NT2/D1 (cell line): ENCODE measurements around the gene KCNC1.

Experiments
- DNase-seq: peaks from one replicate; pipeline ENCODE4 v3.0.0-alpha.2; 2011; ENCODE audit warnings: low read depth, low spot score
- H3K27me3 ChIP-seq: 2 replicates; pipeline ENCODE4 v1.6.0; 2011; ENCODE audit warnings: mild to moderate bottlenecking; ENCODE audit not compliant: insufficient read length, insufficient read depth
- H3K36me3 ChIP-seq: 2 replicates; pipeline ENCODE4 v1.6.1; 2011; ENCODE audit warnings: mild to moderate bottlenecking, low read length, mixed read lengths; ENCODE audit not compliant: insufficient read depth, insufficient read length
- H3K4me1 ChIP-seq: 2 replicates; pipeline ENCODE4 v1.5.1; 2011; ENCODE audit not compliant: insufficient read depth, insufficient read length
- H3K4me3 ChIP-seq: 2 replicates; pipeline ENCODE4 v1.5.1; 2011; ENCODE audit warnings: low read depth; ENCODE audit not compliant: insufficient read length
- H3K9ac ChIP-seq: 2 replicates; pipeline ENCODE4 v1.6.0; 2011; ENCODE audit warnings: low read depth; ENCODE audit not compliant: insufficient read length
- H3K9me3 ChIP-seq: 2 replicates; pipeline ENCODE4 v1.5.1; 2011; ENCODE audit warnings: mild to moderate bottlenecking, low read length; ENCODE audit not compliant: insufficient read depth
- SUZ12 ChIP-seq: IDR thresholded peaks from 2 replicates; pipeline ENCODE4 v1.6.1; 2011; ENCODE audit not compliant: insufficient read length, insufficient read depth; ENCODE audit errors: extremely low read depth
- YY1 ChIP-seq: IDR thresholded peaks from 2 replicates; pipeline ENCODE4 v1.6.1; 2011; ENCODE audit not compliant: insufficient read length, insufficient read depth
- ZNF274 ChIP-seq: IDR thresholded peaks from 2 replicates; pipeline ENCODE4 v1.6.1; 2011; ENCODE audit warnings: mild to moderate bottlenecking, low read depth, low read length

Gene KCNC1

GRCh38 chr11:17775507-17776211 is 41.1 kb downstream of the KCNC1 start:
- H3K9me3 ChIP-seq, result no peaks in the 10 kb centered on the region
- H3K4me1 ChIP-seq, result no peaks in the 10 kb centered on the region
- DNase-seq, result no peak
- no peak overlapping the region for H3K4me3 ChIP-seq
- no peaks in the 10 kb centered on the region for H3K36me3 ChIP-seq
- TF ChIP-seq SUZ12, result no peak
- TF ChIP-seq YY1, result no peak
- no peak for TF ChIP-seq ZNF274
- H3K27me3 ChIP-seq, result no peaks in the 10 kb centered on the region
- no peak overlapping the region for H3K9ac ChIP-seq

- TF ChIP-seq SUZ12 (no peak), ZNF274 (no peak), YY1 (no peak)
- Histone ChIP-seq H3K4me1 (no peaks in the 10 kb centered on the region), H3K9me3 (no peaks in the 10 kb centered on the region), H3K36me3 (no peaks in the 10 kb centered on the region), H3K27me3 (no peaks in the 10 kb centered on the region), H3K9ac (no peak overlapping the region), H3K4me3 (no peak overlapping the region)
- DNase-seq, result no peak
Measured at GRCh38 chr11:17776212-17776875, 41.8 kb downstream of the KCNC1 start.

DNA sequence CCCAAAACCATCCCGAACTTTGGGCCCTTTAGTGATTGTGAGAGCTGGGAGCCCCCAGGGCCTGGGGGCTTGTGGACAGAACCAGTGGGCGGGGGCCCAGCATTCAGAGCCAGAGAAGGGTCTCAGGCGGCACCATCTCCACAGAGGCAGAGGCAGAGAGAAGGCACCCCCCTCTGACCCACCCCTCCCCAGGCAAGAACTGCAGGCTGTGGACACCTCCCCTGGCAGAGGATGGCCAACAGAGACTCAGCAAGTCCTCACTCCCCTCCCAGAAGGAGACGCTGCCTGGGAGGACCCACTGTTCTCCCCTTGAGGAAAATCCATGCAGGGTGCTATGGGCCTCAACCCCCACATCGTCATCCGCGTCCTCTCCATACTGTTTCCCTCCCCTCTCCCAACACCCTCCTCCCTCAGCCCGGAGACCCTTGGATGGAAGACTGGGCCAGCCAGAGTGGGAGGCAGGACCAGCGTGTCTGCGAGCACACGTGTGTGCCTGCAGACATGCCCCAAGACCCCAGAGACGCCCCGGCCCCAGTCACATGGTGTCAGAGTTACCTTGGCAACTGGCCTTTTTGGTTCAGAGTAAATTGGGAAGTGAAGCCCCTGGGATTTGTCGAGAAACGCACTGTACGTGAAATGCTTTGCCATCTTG is 42.6 kb downstream of the KCNC1 start:
- TF ChIP-seq ZNF274 (no peak), YY1 (no peak), SUZ12 (no peak)
- Histone ChIP-seq H3K36me3 (no peaks in the 10 kb centered on the region), H3K4me3 (no peak overlapping the region), H3K9ac (no peak overlapping the region), H3K4me1 (no peaks in the 10 kb centered on the region), H3K9me3 (no peaks in the 10 kb centered on the region), H3K27me3 (no peaks in the 10 kb centered on the region)
- DNase-seq, result no peak

GRCh38 chr11:17777738-17778091 is 43.1 kb downstream of the KCNC1 start:
- H3K4me3 ChIP-seq, result no peak overlapping the region
- no peaks in the 10 kb centered on the region for H3K9me3 ChIP-seq
- TF ChIP-seq YY1 (no peak), SUZ12 (no peak), ZNF274 (no peak)
- H3K36me3 ChIP-seq, result no peaks in the 10 kb centered on the region
- DNase-seq, result no peak
- no peak overlapping the region for H3K9ac ChIP-seq
- no peaks in the 10 kb centered on the region for H3K27me3 ChIP-seq
- H3K4me1 ChIP-seq, result no peaks in the 10 kb centered on the region

DNA sequence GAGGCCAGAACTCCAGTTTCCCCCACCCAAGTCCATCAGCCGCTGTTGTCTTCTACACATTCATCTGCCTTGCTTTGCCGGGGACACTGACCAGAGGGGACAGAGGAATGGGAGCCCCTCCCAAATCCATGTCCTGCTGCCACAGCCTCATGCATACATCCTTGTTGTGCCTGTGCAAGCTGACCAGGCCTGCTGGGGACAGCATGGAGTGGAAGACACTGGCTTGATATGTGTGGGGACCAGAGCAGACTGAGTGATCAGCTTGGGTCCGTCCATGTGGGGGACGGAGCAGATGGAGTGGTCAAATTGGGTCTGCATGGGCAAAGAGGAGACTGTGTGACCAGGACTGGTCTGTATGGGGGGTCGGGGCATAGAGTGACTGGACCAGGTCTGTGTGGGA is 43.8 kb downstream of the KCNC1 start:
- no peaks in the 10 kb centered on the region for H3K4me1 ChIP-seq
- no peaks in the 10 kb centered on the region for H3K36me3 ChIP-seq
- H3K27me3 ChIP-seq, result no peaks in the 10 kb centered on the region
- H3K9ac ChIP-seq, result no peak overlapping the region
- H3K4me3 ChIP-seq, result no peak overlapping the region
- DNase-seq, result no peak
- TF ChIP-seq ZNF274 (no peak), YY1 (no peak), SUZ12 (no peak)
- no peaks in the 10 kb centered on the region for H3K9me3 ChIP-seq

DNA sequence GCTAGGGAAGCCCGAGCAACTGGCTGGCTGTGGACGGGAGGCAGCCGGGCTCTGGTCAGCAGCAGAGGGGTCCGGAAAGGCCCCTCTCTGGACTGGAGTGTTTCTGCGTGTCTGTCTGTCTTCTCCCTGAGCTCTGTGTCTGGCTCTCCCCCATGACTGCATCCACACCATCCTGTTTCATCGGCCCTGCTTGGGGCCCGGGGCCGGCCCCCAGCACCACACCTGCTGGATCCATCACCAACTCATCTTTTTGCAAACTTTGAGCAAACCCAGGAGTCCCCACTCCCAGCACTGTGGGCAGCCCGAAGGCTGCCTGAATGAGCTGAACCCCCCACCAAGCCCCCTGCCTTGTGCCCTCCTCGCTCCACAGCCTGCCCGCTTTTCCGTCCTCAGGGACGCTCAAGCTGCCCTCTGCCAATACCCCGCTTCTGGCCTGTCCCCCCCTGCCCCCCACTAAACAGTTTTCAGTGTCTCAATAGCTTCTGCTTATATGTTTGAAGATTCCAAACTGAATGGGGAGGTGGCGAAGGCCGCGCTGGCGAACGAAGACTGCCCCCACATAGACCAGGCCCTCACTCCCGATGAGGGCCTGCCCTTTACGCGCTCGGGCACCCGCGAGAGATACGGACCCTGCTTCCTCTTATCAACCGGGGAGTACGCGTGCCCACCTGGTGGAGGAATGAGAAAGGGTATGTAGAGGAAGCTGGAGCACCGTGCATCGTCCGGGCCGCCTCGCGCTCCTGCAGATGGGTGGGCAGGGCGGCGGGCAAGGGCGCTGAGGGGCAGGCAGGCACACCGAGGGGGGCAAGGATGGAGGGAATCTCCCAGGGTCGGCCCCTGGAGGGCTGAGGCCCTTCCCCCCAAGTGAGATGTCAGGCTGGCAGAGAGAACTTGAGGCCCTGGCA is 44.6 kb downstream of the KCNC1 start:
- no peak overlapping the region for H3K9ac ChIP-seq
- no peaks in the 10 kb centered on the region for H3K4me1 ChIP-seq
- no peaks in the 10 kb centered on the region for H3K36me3 ChIP-seq
- H3K27me3 ChIP-seq, result no peaks in the 10 kb centered on the region
- TF ChIP-seq SUZ12 (no peak), YY1 (no peak), ZNF274 (no peak)
- no peak for DNase-seq
- no peak overlapping the region for H3K4me3 ChIP-seq
- H3K9me3 ChIP-seq, result no peaks in the 10 kb centered on the region
